HG03469 (cell line): Measurements from ENCODE around the gene POLA2.

Experiments used
- ATAC-seq: cut with Tn5 transposase; IDR thresholded peaks from one replicate; pipeline ENCODE4 v1.9.1; 2021; ENCODE audit warnings: mild to moderate bottlenecking, moderate library complexity, moderate number of reproducible peaks; ENCODE audit not compliant: unreplicated experiment

Gene POLA2

GRCh38 chr11:65305501-65306268 lies 43.9 kb downstream of the POLA2 start:
- ATAC-seq = no peak

DNA sequence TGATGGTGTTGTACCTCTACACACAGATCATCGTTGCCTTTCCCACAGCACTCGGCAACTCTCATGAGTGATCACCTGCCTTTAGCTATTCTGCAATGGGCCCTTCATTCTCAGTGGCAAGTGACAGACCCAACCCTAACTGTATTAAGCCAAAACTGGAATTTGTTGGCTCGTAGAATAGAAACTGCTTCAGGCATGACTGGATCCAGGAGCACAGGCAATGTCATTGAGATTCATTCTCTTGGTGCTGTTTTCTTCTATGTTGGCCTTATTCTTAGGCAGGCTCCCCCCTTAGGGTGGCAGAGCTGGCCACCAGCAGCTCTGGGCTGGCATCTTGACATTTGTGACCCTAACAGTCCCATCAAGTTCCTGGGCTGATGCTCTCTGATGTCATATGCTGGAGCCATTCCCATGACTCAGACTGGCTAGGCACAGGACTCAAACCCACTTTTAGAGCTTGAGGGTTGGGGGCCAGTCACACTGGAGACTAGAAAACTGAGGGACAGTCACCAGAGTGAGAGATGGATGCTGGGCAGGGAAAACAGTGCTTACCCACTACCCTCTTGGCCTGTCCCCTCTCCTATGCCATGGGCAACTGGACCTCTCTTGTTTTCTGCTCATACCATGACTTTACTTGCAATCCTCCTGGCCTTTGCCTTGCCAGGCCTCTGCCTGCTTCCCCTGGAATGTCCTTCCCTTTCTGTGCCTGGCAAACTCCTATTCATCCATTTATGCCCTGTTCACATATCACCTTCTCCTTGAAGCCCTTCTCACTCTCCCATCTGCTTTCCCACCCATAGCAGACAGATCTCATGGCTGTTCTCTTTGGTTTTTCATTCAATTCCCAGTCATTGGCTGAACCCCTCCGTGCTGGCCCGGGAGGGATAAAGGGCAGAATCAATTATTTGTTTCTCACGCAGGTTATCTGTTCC lies 45.8 kb downstream of the POLA2 start:
- ATAC-seq = no peak

- no peak for ATAC-seq
These were observed 46.6 kb downstream of the POLA2 start for GRCh38 chr11:65308281-65308891.

GRCh38 chr11:65309006-65309405 lies 47.2 kb downstream of the POLA2 start:
- no peak for ATAC-seq

- no peak for ATAC-seq
These were observed 48.5 kb downstream of the POLA2 start for GRCh38 chr11:65310215-65310614.

- no peak for ATAC-seq
These were observed 49.0 kb downstream of the POLA2 start for GRCh38 chr11:65310736-65311135.

- ATAC-seq = no peak
These were observed 49.5 kb downstream of the POLA2 start for GRCh38 chr11:65311170-65311678.

- ATAC-seq = no peak
These were observed 52.9 kb downstream of the POLA2 start, which contains the start of gene CDC42EP2 for GRCh38 chr11:65314501-65315203. Gene CDC42EP2, plus strand, starts transcription at chr11:65314866. Its CDS starts 6,033 bp downstream, at chr11:65320899.

DNA sequence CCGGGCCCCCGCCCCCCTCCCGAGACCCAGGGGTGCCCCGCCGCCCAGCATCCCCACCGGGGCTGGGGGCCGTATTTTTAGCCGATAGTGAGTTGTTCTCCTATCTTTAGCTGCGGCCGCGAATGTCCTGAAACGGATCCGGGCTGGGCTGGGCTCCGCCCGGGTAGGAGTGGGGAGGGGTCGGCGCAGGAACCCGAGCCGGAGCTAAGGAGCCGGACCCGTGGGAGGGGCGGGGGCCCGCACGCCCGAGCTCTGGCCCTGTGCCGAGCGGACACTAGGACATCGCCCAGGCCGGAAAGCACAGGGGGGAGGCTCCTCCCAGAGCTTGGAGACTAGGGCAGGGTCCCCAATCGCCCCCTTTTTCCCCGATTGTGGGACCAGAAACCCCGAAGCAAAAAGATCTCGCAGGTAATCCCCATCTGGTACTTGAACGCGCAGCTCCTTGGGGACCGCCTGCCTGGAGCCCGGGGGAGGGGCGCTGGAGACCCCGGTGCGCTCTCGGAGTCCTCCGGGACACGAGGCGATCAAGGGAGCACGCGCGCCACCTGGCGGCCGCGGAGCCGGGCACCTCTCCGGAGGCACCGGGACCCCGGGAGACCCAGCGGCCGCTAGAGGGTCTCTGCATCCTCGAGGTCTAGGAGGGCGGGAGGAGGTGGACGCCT lies 53.6 kb downstream of the POLA2 start:
- no peak for ATAC-seq

DNA sequence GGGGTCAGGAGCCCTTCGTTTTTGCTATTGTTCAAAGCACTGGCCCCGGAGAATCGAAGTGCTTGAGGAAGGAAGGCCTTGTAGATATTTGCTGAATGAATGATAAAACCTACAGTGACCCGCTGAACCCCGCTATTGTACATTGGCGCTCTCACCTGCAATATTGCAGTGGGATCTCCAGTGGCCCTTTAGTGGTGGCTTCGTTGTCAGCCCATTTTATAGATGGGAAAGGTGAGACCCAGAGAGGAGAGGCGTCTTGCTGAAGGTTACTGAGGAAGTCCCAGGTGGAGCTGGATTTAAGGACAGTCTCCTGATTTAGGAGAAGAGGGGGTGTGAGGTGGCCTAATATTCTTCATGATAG lies 54.1 kb downstream of the POLA2 start:
- ATAC-seq = no peak

GRCh38 chr11:65316227-65317024 lies 54.7 kb downstream of the POLA2 start:
- ATAC-seq = no peak

- ATAC-seq = no peak
These were observed 55.4 kb downstream of the POLA2 start for GRCh38 chr11:65317025-65317786.

DNA sequence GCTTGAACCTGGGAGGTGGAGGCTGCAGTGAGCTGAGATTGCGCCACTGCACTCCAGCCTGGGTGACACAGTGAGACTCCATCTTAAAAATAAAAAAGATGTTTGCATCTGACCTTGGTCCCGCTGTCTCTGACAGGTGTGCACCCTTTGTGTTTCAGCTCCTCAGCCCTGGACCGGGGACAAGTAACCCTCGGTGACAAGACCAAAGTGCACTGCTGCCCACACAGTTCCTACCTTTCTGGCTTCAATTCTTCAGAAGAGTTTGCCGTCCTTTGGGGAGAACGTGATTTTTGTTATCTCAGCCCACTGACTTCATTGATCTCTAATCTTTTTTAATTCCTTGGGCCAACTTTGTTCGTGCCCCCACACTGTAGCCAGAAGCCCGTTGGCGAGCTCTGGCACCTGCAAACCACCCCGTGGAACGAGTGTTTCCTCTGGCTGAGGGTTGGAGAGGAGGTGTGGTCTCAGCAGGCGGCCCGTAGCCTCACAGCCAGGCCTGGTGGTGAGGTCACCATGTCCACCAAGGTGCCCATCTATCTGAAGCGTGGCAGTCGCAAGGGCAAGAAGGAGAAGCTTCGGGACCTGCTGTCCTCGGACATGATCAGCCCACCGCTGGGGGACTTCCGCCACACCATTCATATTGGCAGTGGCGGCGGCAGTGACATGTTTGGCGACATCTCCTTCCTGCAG lies 58.8 kb downstream of the POLA2 start:
- ATAC-seq = no peak

- ATAC-seq = no peak
These were observed 59.3 kb downstream of the POLA2 start for GRCh38 chr11:65321076-65321475.

GRCh38 chr11:65321828-65322485 lies 60.2 kb downstream of the POLA2 start:
- no peak for ATAC-seq

GRCh38 chr11:65323813-65324212 lies 62.1 kb downstream of the POLA2 start:
- no peak for ATAC-seq

GRCh38 chr11:65325435-65325834 lies 63.7 kb downstream of the POLA2 start:
- no peak for ATAC-seq
